ENCODE results near the gene FBXW5.

Gene FBXW5

DNA sequence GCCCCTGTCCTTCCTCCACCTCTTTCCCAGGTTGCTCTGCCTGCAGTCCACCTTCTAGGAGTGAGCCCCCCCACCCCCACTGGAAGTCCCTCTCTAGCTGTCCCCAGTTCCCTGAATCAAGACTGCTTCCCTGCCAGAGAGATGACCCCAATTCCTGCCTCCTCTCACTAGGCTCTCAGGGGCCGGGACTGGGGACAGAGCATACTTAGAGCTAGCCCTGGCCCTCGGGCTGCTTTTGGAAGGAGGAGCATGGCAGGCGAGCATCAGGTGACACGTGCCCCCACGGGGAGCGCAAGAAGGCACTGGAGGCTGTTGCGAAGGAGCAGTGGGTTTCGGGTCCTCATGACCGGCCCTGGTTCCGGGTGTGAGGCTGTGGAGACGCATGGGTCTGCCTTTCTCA is 48.5 kb downstream of the FBXW5 start:
- in situ Hi-C loops (cut with MboI; ENCODE audit: low pct_unique_long_range_greater_than_20kb, low sequenced_read_pairs), result no loop called here
- DNase-seq, result no peak

DNA sequence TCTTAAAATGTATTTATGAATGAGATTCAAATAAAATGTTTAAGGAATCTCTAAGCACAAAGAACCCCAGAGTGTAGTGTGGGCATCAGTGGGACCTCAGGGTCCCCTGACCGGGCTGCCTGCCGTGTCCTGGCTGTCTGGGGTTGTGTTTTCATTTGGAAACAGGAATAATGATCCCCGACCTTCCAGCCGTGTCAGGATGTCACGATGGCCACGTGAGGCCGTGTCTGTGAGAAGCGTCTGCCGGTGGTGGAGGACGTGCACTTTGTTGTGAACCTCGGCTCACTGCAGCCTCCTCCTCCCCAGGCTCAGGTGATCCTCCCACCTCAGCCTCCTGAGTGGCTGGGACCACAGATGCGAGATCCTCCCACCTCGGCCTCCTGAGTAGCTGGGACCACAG is 53.9 kb downstream of the FBXW5 start:
- no peak for DNase-seq
- in situ Hi-C loops (cut with MboI; ENCODE audit: low pct_unique_long_range_greater_than_20kb, low sequenced_read_pairs), result no loop called here

Data from KBM-7 (cell line).